GM23248 (cell line): ENCODE measurements around the gene ATP6AP1. TPM values are rescaled to one million over a fixed set of nuclear protein-coding genes. Genes with fewer than 3 reads are reported as not detected.
"Not testable (repeated sequence)": the region's sequence is repeated elsewhere in the genome, so short reads cannot be mapped to it uniquely, and the experiment has no call there.

ENCODE experiments used
- DNase-seq: peaks from one replicate; pipeline ENCODE4 v3.0.0-alpha.2; 2015
- H2AFZ ChIP-seq: fragments of 200-600 bp; sonication (generic); 2 replicates; pipeline ENCODE4 v1.6.1; 2016; ENCODE audit warnings: antibody characterized with exemption
- H3F3A ChIP-seq: fragments of 200-600 bp; sonication (generic); 2 replicates; pipeline ENCODE4 v1.6.1; 2016; ENCODE audit warnings: mild to moderate bottlenecking, antibody characterized with exemption, mixed run types; ENCODE audit not compliant: insufficient read depth
- H3K27ac ChIP-seq: fragments of 200-600 bp; sonication (generic); 2 replicates; pipeline ENCODE4 v1.5.1; 2016; ENCODE audit warnings: mild to moderate bottlenecking
- H3K27me3 ChIP-seq: fragments of 200-600 bp; sonication (generic); replicated peaks from 2 replicates; pipeline ENCODE4 v1.6.1; 2016; ENCODE audit warnings: mild to moderate bottlenecking; ENCODE audit not compliant: insufficient read depth
- H3K36me3 ChIP-seq: fragments of 200-600 bp; sonication (generic); 2 replicates; pipeline ENCODE4 v1.6.1; 2016; ENCODE audit warnings: low read depth, mild to moderate bottlenecking
- H3K4me1 ChIP-seq: fragments of 200-600 bp; sonication (generic); 2 replicates; pipeline ENCODE4 v1.6.1; 2016; ENCODE audit warnings: mild to moderate bottlenecking; ENCODE audit not compliant: insufficient read depth
- H3K4me2 ChIP-seq: fragments of 200-600 bp; sonication (generic); one replicate; pipeline ENCODE4 v1.6.1; 2016; ENCODE audit warnings: mild to moderate bottlenecking; ENCODE audit not compliant: unreplicated experiment
- H3K4me3 ChIP-seq: fragments of 200-600 bp; sonication (generic); 2 replicates; pipeline ENCODE4 v1.5.1; 2016; ENCODE audit warnings: mild to moderate bottlenecking
- H3K79me2 ChIP-seq: fragments of 200-600 bp; sonication (generic); 2 replicates; pipeline ENCODE4 v1.6.1; 2016; ENCODE audit warnings: mild to moderate bottlenecking; ENCODE audit not compliant: insufficient read depth
- H3K9ac ChIP-seq: fragments of 200-600 bp; sonication (generic); 2 replicates; pipeline ENCODE4 v1.6.1; 2016; ENCODE audit warnings: mild to moderate bottlenecking
- H3K9me2 ChIP-seq: fragments of 200-600 bp; sonication (generic); 2 replicates; pipeline ENCODE4 v1.6.1; 2016; ENCODE audit warnings: mixed run types, mild to moderate bottlenecking, moderate library complexity; ENCODE audit not compliant: insufficient read depth
- H3K9me3 ChIP-seq: fragments of 200-600 bp; sonication (generic); one replicate; pipeline ENCODE4 v1.6.1; 2017; ENCODE audit warnings: low read depth
- H4K20me1 ChIP-seq: fragments of 200-600 bp; sonication (generic); 2 replicates; pipeline ENCODE4 v1.6.0; 2016; ENCODE audit not compliant: insufficient read depth
- EZH2 ChIP-seq: fragments of 200-600 bp; sonication (generic); IDR thresholded peaks from 2 replicates; pipeline ENCODE4 v1.6.1; 2018; ENCODE audit warnings: antibody characterized with exemption, mild to moderate bottlenecking; ENCODE audit not compliant: insufficient read depth, poor library complexity, severe bottlenecking
- EZH2phosphoT487 ChIP-seq: fragments of 200-600 bp; sonication (generic); IDR thresholded peaks from 2 replicates; pipeline ENCODE4 v1.6.1; 2018; ENCODE audit warnings: antibody characterized with exemption, moderate library complexity, mild to moderate bottlenecking, low read depth; ENCODE audit not compliant: insufficient read depth
- whole genome bisulfite sequencing, 2 experiments: methylation state at CpG; one replicate each; pipeline ENCODE4 v1.1.6; 2015 to 2017; ENCODE audit warnings: low lambda C conversion rate in 2 of 2, low coverage in 1 of 2; ENCODE audit errors: missing lambda C conversion rate in 2 of 2; 5-methylcytosine and 5-hydroxymethylcytosine counted together
- in situ Hi-C: fragments of 300-500 bp; cut with MboI; formaldehyde crosslinking; loops from 2 replicates; pipeline ENCODE4 v1.15.0; 2020
- polyA plus RNA-seq: library from polyadenylated mRNA; unstranded; fragments of >200 nt; fragmentation: Nextera tagmentation; extraction: Ambion mirVana; gene quantifications from 2 replicates; pipeline ENCODE4 v1.2.1, GENCODE V29; 2016
- total RNA-seq: library from RNA; depleted of rRNA; stranded (reverse); fragments of >200 nt; shearing (Covaris generic); gene quantifications from 2 replicates; pipeline ENCODE4 v1.2.3, GENCODE V29; 2014

Gene ATP6AP1
- total and polyA plus RNA-seq, 2 experiments from 2014 or later: 73.2 to 156 TPM

DNA sequence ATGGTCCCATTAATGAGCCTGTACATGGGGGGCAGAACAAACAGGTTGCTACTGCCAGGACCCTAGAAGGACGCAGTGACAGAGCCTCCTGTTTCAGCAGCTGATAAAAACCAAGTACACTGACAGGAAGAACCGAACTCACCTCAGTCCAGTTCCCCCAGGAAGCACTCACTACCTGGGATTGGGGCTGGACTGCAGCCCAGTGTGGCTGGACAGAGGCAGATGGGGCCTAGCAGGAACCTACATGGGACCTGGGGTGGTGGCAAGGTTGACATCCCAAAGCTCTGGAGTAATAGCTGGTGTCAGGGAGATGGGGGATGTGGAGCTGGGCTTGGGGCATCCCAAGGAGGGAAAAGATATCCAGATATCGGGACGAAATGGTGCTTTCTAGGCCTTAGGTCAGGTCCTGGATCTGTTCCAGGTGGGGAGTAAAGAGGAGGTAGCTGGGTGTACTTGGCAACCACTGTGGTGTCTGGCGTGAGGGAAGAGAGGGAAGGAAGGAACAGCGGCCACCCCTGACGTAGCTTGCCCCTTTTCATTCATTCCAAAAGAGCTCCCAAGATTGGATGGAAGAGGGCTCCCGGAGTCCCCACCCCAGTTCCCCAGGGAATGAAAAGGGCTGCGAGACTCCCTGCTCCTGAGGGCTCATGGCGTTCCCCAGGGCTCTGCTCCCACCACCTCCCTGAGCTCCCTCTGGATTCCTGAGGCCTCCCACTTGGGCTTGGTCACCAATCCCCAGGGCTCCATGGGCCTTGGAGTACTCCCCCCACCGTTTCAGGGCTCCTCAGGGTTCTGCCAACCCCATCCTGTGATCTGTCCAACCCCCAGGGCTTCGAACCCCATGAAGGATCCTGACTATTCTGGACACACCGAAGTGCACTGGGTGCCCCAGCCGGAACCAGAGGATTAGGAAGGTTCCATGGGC is 44.9 kb upstream of the ATP6AP1 start:
- no peak for DNase-seq
- Histone ChIP-seq H3F3A (no peaks in the 10 kb centered on the region), H3K27ac (no peak overlapping the region), H3K9me2 (no peaks in the 10 kb centered on the region), H3K4me2 (no peak overlapping the region), H3K9ac (no peak overlapping the region), H3K36me3 (no peaks in the 10 kb centered on the region), H3K4me1 (no peaks in the 10 kb centered on the region), H3K27me3 (no peaks in the 10 kb centered on the region), H2AFZ (no peak overlapping the region), H3K4me3 (no peak overlapping the region), H3K79me2 (peaks cover 24% of the 10 kb centered on the region), H3K9me3 (no peaks in the 10 kb centered on the region), H4K20me1 (no peaks in the 10 kb centered on the region)
- WGBS, 2 experiments: 90 to 97% methylated on average over 6 to 10 of the region's 14 CpGs
- TF ChIP-seq EZH2 (no peak), EZH2phosphoT487 (no peak)
- in situ Hi-C loops: no loop called here

DNA sequence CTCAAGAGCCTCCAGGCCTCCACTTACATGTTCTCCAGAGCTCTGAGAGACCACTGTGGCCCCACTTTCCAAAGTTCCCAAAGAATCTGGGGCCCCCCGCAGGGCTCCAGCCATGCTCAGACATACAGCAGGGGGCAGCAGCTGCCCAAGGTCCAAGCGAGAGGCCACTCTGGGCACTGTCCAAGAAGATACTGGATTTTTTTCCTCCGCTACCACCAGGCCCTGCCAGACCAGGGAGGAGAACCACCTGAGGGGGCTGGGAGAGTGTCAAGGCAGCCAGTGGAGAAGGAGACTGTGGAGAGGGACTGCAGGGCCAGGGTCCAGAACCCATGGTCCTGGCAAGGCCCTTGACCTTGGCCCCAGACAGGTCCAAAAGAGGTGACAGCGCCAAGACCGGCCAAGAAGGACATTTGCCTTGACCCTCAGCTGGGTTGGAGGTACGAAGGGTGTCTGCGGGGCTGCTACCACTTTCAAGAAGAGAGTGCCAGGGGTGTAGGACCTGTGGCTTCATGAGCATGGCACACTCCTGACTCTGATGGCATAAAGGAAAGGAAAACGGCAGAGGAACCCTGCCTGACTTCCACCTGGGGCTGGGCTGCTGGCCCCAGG is 44.1 kb upstream of the ATP6AP1 start:
- peaks cover 22% of the 10 kb centered on the region for H3K79me2 ChIP-seq
- no peaks in the 10 kb centered on the region for H3K4me1 ChIP-seq
- no peak overlapping the region for H3K9ac ChIP-seq
- H3K27me3 ChIP-seq: no peaks in the 10 kb centered on the region
- H3F3A ChIP-seq: no peaks in the 10 kb centered on the region
- H3K9me2 ChIP-seq: no peaks in the 10 kb centered on the region
- DNase-seq: peak; percentile 45
- no peaks in the 10 kb centered on the region for H4K20me1 ChIP-seq
- no peak overlapping the region for H2AFZ ChIP-seq
- H3K4me3 ChIP-seq: no peak overlapping the region
- TF ChIP-seq EZH2phosphoT487 (no peak), EZH2 (no peak)
- no peaks in the 10 kb centered on the region for H3K36me3 ChIP-seq
- in situ Hi-C loops: no loop called here
- H3K27ac ChIP-seq: no peak overlapping the region
- H3K9me3 ChIP-seq: no peaks in the 10 kb centered on the region
- no peak overlapping the region for H3K4me2 ChIP-seq
- 79 to 81% methylated on average over 6 to 8 of the region's 8 CpGs for WGBS, 2 experiments

DNA sequence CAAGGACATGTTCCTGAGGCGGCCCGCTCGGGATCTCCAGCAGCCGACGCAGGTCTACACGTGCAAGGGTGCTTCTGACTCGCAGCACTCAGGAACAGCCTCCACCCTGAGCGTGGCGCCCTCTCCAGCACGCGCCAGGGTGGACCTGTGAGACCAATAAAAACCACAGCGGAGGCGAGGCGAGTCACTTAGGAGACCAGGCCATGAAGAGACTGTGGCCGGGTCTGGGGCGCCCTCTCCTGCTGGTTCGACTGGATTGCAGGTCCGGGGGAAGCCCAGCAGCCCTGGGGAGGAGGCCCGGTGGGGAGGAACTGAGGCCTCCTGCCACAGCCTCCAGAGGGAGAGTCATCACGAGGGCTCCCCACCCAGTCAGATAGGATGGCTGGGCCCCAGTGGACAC is 40.4 kb upstream of the ATP6AP1 start:
- H3K27me3 ChIP-seq, H3K4me2 ChIP-seq, H3K9me3 ChIP-seq, H3K4me3 ChIP-seq, H2AFZ ChIP-seq, H4K20me1 ChIP-seq, in situ Hi-C loops, H3K79me2 ChIP-seq, H3F3A ChIP-seq, H3K36me3 ChIP-seq, H3K4me1 ChIP-seq, H3K27ac ChIP-seq, H3K9ac ChIP-seq, DNase-seq, H3K9me2 ChIP-seq: not testable (repeated sequence)
- no CpG with 5 or more reads among the region's 20 CpGs for WGBS, 2 experiments

DNA sequence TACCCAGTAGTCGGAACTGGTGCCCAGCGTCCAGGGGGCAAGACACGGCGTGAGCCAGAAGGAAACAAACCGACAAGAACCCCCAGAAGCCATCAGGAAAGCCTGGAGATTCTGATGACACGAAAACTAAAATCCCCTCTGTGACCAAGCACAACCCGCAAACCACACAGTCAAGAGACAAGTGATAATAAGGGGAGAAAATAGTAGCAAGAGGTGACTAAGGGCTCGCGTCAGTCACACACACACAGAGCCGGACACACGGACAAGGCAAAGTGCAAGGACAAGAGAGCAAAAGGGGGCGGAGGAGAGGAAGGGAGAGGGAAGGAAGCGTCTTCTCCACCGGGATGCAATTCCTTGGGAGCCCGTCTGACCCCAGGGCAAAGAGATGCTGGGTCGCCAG is 39.8 kb upstream of the ATP6AP1 start:
- H3K27ac ChIP-seq, H3K9me3 ChIP-seq, DNase-seq, H3F3A ChIP-seq, H3K4me2 ChIP-seq, H3K79me2 ChIP-seq, H3K4me3 ChIP-seq, H3K9me2 ChIP-seq, H4K20me1 ChIP-seq, H3K4me1 ChIP-seq, H3K9ac ChIP-seq, H2AFZ ChIP-seq, in situ Hi-C loops, H3K36me3 ChIP-seq, H3K27me3 ChIP-seq: not testable (repeated sequence)
- WGBS, 2 experiments: no CpG with 5 or more reads among the region's 16 CpGs

DNA sequence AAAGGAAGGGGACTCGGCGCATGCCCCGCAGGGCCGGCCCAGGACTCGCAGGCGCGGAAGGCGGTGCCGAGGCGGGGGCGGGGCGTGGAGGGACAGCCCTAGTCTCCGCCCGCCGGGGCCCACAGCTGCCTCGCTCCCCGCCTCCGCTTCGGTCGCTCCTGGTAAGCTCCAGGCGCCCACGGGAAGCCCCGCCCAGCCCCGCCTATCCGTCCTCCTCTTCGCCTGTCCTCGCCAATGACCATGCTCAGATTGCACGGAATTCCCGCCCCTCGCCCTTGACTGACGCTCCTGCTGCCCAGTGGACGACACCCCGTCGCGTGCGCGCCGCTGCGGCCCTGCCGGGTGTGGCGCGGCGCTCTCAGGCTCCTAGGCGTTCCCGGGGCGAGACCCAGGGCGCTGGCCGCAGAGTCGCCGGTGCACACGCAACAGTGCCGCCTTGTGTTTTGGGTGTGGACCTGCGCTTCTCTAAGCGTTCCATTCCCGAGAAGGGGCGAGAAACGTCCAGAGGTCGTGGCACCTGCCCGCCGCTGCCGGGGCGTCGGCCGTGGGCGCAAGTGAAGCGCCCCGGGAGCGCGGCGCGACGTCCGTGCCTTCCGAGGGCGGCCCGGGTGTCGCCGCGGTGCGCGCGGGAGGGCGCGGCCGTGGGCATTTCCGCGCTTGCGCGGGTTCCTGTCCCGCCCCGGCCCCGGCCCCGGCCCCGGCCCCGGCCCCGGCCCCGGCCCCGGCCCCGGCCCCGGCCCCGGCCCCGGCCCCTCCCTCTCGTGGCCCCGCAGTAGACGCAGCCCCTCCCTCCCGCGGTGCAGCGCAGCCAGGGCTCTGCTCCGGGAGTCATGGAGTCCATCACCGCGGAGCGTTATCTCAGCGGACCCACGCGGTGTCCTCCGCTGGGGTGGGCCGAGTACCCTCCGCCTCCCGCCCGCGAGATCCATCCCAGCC is 38.4 kb upstream of the ATP6AP1 start:
- H4K20me1 ChIP-seq, H3K27me3 ChIP-seq, H3K9ac ChIP-seq, H3K9me3 ChIP-seq, H3F3A ChIP-seq, H3K36me3 ChIP-seq, H2AFZ ChIP-seq, H3K79me2 ChIP-seq, H3K4me1 ChIP-seq, H3K9me2 ChIP-seq, H3K4me2 ChIP-seq, H3K27ac ChIP-seq, DNase-seq, in situ Hi-C loops, H3K4me3 ChIP-seq: not testable (repeated sequence)
- WGBS, 2 experiments: no CpG with 5 or more reads among the region's 121 CpGs

DNA sequence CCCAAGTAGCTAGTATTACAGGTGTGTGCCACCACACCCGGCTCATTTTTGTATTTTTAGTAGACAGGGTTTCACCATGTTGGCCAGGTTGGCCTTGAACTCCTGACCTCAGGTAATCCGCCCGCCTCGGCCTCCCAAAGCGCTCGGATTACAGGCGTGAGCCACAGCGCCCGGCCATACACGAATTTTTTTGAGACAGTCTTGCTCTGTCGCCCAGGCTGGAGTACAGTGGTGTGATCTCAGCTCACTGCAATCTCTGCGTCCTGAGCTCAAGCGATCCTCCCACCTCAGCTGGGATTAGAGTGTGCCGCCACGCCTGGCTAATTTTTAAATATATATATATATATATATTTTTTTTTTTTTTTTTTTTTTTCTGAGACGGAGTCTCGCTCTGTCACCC is 32.1 kb upstream of the ATP6AP1 start:
- H3K4me3 ChIP-seq, H3K27me3 ChIP-seq, in situ Hi-C loops, H3K4me1 ChIP-seq, H3K9me3 ChIP-seq, H3K9me2 ChIP-seq, H4K20me1 ChIP-seq, DNase-seq, H2AFZ ChIP-seq: not testable (repeated sequence)
- peak overlapping the region; percentile 100 for H3K27ac ChIP-seq
- peaks cover 24% of the 10 kb centered on the region for H3K36me3 ChIP-seq
- peaks cover 28% of the 10 kb centered on the region for H3K79me2 ChIP-seq
- peaks cover 31% of the 10 kb centered on the region for H3F3A ChIP-seq
- peak overlapping the region; percentile 84 for H3K4me2 ChIP-seq
- peak overlapping the region; percentile 100; the same call in 1 of the 2 replicates for H3K9ac ChIP-seq
- WGBS, 2 experiments: 93 to 94% methylated on average over 15 to 17 of the region's 17 CpGs
